Measurements from ENCODE around the gene SMARCD2. TPM values are rescaled to one million over a fixed set of nuclear protein-coding genes. Genes with fewer than 3 reads are reported as not detected.

SMARCD2 gene
- total RNA-seq, 1 donor from 2014 or later, result 107 TPM

GRCh38 chr17:63827002-63827800 lies 15.3 kb downstream of the SMARCD2 start, which contains the start of the genes FTSJ3 and PSMC5:
FTSJ3 (minus strand) TSS chr17:63827663; CDS start chr17:63826902, 761 bp downstream.
PSMC5 (plus strand) TSS chr17:63827431; CDS start chr17:63827491, 60 bp downstream.
- peak; percentile 86 for DNase-seq (ENCODE audit: low read depth)
- H3K36me3 ChIP-seq (ENCODE audit: control insufficient read depth, insufficient read depth, low read length), result peaks cover 10% of the 10 kb centered on the region
- peak within 1 kb of the TSS; percentile 95 for H3K4me3 ChIP-seq (ENCODE audit: low read depth, low read length)
- no peaks in the 10 kb centered on the region for H3K27me3 ChIP-seq (ENCODE audit: control insufficient read depth, insufficient read depth, low read length)
- peak; percentile 46 for TF ChIP-seq CTCF (IDR thresholded peaks at IDR 0.05; ENCODE audit: insufficient read depth, low read length, poor library complexity, severe bottlenecking)

DNA sequence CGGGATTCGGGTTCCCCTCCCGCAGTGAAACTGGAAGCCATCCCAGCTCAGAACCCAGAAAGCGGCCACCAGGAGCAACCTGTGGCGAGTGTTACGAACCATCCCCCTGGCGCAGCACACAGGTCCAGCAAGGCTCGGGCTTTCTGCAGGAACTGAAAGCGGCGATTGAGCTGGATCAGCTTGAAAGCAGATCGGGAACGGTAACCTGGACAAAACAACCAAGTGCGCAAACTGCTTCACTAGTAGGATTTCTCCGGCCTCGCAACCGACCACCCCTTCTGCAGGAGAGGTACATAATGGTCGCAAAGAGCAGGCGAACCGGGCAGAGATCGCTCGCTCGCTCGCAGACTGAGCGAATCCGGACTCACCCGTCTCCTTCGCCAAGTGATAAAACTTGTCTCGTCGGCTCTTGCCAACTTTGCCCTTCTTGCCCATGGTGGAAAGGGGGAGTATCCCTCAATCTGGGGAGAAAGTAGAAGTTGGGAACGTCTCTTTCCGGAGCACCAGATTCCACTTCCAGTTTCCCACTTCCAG lies 15.9 kb downstream of the SMARCD2 start:
- no peak for DNase-seq (ENCODE audit: low read depth)
- Histone ChIP-seq H3K36me3 (ENCODE audit: control insufficient read depth, insufficient read depth, low read length) (peaks cover 14% of the 10 kb centered on the region), H3K27me3 (ENCODE audit: control insufficient read depth, insufficient read depth, low read length) (no peaks in the 10 kb centered on the region), H3K4me3 (ENCODE audit: low read depth, low read length) (peak overlapping the region; percentile 95)
- no peak for TF ChIP-seq CTCF (IDR thresholded peaks at IDR 0.05; ENCODE audit: insufficient read depth, low read length, poor library complexity, severe bottlenecking)

DNA sequence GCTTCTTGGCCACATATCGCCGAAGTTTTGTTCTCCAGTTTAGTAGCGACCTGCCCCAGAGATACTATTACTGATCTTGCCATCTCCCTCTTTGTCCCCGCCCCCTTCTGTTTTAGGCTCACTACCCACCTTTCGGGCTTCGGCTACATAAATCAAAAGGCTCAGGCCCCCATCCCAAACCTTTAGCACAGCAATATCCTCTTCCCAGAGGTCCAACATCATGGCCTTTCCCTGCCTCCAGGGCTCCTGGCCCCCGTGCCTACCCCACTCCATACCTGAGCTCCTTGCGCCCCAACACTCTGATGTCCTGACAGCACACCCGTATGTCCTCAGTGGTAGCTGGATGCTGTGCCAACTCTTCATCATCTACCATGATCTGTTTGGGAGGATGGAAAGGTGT lies 18.1 kb downstream of the SMARCD2 start:
- Histone ChIP-seq H3K4me3 (ENCODE audit: low read depth, low read length) (no peak overlapping the region), H3K36me3 (ENCODE audit: control insufficient read depth, insufficient read depth, low read length) (peaks cover 14% of the 10 kb centered on the region), H3K27me3 (ENCODE audit: control insufficient read depth, insufficient read depth, low read length) (no peaks in the 10 kb centered on the region)
- no peak for DNase-seq (ENCODE audit: low read depth)
- no peak for TF ChIP-seq CTCF (IDR thresholded peaks at IDR 0.05; ENCODE audit: insufficient read depth, low read length, poor library complexity, severe bottlenecking)

DNA sequence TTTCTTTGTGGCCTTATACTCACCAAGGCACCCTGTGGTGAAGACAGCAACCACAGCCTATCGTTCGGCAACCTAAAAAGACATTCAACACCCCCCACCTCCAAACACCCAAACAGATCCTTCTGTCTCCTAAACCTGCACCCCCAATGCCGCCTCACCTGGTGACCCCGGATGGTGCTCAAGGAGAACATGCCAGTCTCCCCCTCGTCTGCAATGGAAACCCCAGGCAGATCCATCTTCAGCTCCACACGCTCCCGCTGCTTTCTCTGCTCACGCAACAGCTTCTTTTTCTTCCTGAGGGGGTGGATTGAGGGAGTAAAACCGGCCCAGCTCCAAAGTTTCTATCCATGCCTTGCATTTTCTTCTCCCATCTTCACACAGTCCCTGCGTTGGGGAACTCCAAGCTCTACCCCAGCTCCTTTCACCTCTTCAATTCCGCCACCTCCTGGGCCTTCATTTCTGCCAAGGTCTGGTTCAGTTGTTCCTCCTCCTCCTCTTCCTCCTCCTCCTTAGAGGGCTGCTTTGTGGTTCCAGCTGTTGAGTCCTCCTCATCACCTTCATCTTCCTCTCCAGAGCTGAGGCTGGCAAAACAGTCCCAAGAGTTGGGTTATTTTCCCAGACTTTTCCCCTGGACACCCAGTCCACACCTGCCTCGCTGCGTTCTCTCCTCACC lies 18.7 kb downstream of the SMARCD2 start:
- Histone ChIP-seq H3K4me3 (ENCODE audit: low read depth, low read length) (no peak overlapping the region), H3K36me3 (ENCODE audit: control insufficient read depth, insufficient read depth, low read length) (peaks cover 14% of the 10 kb centered on the region), H3K27me3 (ENCODE audit: control insufficient read depth, insufficient read depth, low read length) (no peaks in the 10 kb centered on the region)
- no peak for TF ChIP-seq CTCF (IDR thresholded peaks at IDR 0.05; ENCODE audit: insufficient read depth, low read length, poor library complexity, severe bottlenecking)
- DNase-seq (ENCODE audit: low read depth), result no peak

DNA sequence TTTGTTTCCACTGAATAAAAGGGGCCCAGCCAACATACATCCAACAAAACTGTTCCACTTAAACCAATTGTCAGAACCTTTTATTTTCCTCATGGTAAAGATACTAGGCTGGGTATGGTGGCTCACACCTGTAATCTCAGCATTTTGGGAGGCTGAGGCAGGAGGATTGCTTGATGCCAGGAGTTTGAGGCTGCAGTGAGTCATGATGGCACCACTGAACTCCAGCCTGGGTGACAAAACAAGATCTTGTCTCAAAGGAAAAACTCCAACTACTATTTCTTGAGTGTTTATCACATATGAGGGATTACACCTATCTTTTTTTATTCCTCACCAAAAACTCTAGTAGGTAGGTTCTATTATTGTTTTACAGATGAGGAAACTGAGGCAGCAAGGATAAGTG lies 19.9 kb downstream of the SMARCD2 start:
- no peak for DNase-seq (ENCODE audit: low read depth)
- Histone ChIP-seq H3K27me3 (ENCODE audit: control insufficient read depth, insufficient read depth, low read length) (no peaks in the 10 kb centered on the region), H3K36me3 (ENCODE audit: control insufficient read depth, insufficient read depth, low read length) (peaks cover 18% of the 10 kb centered on the region), H3K4me3 (ENCODE audit: low read depth, low read length) (no peak overlapping the region)
- no peak for TF ChIP-seq CTCF (IDR thresholded peaks at IDR 0.05; ENCODE audit: insufficient read depth, low read length, poor library complexity, severe bottlenecking)

Measured in kidney epithelial cell (primary cell).